GM18907 (cell line): Measurements from ENCODE around the gene BCAR3.
"Not testable (repeated sequence)": the region's sequence is repeated elsewhere in the genome, so short reads cannot be mapped to it uniquely, and the experiment has no call there.

Source experiments
- ATAC-seq: cut with Tn5 transposase; IDR thresholded peaks from one replicate; pipeline ENCODE4 v1.9.1; 2021; ENCODE audit warnings: mild to moderate bottlenecking, moderate library complexity; ENCODE audit not compliant: unreplicated experiment

Gene BCAR3

GRCh38 chr1:93707956-93708355, 26.3 kb upstream of the BCAR3 start:
- ATAC-seq: peak; percentile 71

- no peak for ATAC-seq
Measured at GRCh38 chr1:93705892-93706500, 24.4 kb upstream of the BCAR3 start.

- ATAC-seq: peak; percentile 55
Measured at GRCh38 chr1:93704052-93704451, 22.4 kb upstream of the BCAR3 start.

- peak; percentile 5 for ATAC-seq
Measured at GRCh38 chr1:93703643-93704042, 22.0 kb upstream of the BCAR3 start.

- ATAC-seq: no peak
Measured at GRCh38 chr1:93702828-93703183, 21.2 kb upstream of the BCAR3 start.

- peak; percentile 39 for ATAC-seq
Measured at GRCh38 chr1:93702111-93702827, 20.6 kb upstream of the BCAR3 start.

GRCh38 chr1:93701629-93702028, 20.0 kb upstream of the BCAR3 start:
- ATAC-seq: no peak

GRCh38 chr1:93700532-93701469, 19.2 kb upstream of the BCAR3 start:
- no peak for ATAC-seq

GRCh38 chr1:93699503-93700168, 18.0 kb upstream of the BCAR3 start:
- no peak for ATAC-seq

- ATAC-seq: no peak
Measured at GRCh38 chr1:93699049-93699384, 17.4 kb upstream of the BCAR3 start.

- no peak for ATAC-seq
Measured at GRCh38 chr1:93698329-93699048, 16.9 kb upstream of the BCAR3 start.

- ATAC-seq: not testable (repeated sequence)
Measured at GRCh38 chr1:93697566-93697965, 15.9 kb upstream of the BCAR3 start.

- ATAC-seq: no peak
Measured at GRCh38 chr1:93695411-93696005, 13.9 kb upstream of the BCAR3 start.

- no peak for ATAC-seq
Measured at GRCh38 chr1:93694819-93695218, 13.2 kb upstream of the BCAR3 start.

GRCh38 chr1:93694039-93694438, 12.4 kb upstream of the BCAR3 start:
- ATAC-seq: no peak

GRCh38 chr1:93692983-93693591, 11.4 kb upstream of the BCAR3 start:
- peak; percentile 82 for ATAC-seq

- ATAC-seq: no peak
Measured at GRCh38 chr1:93692451-93692861, 10.8 kb upstream of the BCAR3 start.

GRCh38 chr1:93692026-93692425, 10.4 kb upstream of the BCAR3 start:
- no peak for ATAC-seq

GRCh38 chr1:93690921-93691789, 9.5 kb upstream of the BCAR3 start:
- no peak for ATAC-seq
